ENCODE measurements around the gene CMTM5. TPM values are rescaled to one million over a fixed set of nuclear protein-coding genes. Genes with fewer than 3 reads are reported as not detected.

CMTM5 gene
- total RNA-seq, 1 experiment from 2014 or later, result not detected

DNA sequence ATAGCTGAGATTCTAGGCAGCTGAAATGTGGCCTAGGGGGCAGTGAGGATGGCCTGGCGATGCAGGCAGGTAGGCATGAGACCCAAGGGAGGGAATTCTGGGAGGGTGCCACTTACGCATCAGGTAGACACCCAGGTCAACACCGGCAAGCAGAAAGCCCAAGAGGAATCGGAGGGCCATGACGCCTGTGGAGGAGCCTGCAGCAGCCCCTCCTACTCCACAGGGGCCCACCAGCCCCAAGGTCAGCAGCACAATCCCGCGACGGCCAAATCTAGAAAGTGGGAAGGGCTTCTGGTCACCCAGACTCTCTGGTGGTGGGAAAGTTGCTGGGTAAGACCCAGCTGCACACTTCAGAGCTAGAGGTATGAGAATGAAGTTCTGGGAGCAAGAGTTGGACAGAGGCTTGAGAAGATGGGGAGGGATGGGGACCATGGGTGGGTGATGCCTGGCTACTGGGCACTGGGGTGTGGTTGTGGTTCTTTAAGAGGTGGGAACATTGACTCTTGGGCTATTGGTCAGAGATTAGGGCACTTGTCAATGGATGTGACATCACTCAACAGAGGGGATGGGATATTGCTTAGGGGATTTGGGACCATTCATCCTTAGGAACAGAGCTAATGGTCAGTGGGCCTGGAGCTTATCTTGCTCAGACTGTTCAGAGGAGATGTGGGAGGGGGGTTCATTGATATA lies 27.5 kb upstream of the CMTM5 start:
- DNase-seq (ENCODE audit: low read depth, low spot score) (no peak), ATAC-seq (no peak)
- H3K9me3 ChIP-seq (ENCODE audit: control insufficient read depth in 1 of 2, insufficient read depth in 1 of 2, low read depth in 1 of 2, low read length in 2 of 2), result no peaks in the 10 kb centered on the region
- H3K4me2 ChIP-seq (ENCODE audit: low read length), result no peak overlapping the region
- no peak for TF ChIP-seq ATF3 (IDR thresholded peaks at IDR 0.05)
- TF ChIP-seq ZFX (IDR thresholded peaks at IDR 0.05), result no peak
- no peak for TF ChIP-seq REST (IDR thresholded peaks at IDR 0.05; ENCODE audit: low read depth)
- TF ChIP-seq YY1 (IDR thresholded peaks at IDR 0.05; ENCODE audit: extremely low read depth, insufficient replicate concordance, low read depth, low read length), result no peak
- TF ChIP-seq FOSL1 (IDR thresholded peaks at IDR 0.05; ENCODE audit: low read depth), result no peak
- TF ChIP-seq SIN3A (IDR thresholded peaks at IDR 0.05; ENCODE audit: low read depth), result no peak
- TF ChIP-seq, protein P1, sequence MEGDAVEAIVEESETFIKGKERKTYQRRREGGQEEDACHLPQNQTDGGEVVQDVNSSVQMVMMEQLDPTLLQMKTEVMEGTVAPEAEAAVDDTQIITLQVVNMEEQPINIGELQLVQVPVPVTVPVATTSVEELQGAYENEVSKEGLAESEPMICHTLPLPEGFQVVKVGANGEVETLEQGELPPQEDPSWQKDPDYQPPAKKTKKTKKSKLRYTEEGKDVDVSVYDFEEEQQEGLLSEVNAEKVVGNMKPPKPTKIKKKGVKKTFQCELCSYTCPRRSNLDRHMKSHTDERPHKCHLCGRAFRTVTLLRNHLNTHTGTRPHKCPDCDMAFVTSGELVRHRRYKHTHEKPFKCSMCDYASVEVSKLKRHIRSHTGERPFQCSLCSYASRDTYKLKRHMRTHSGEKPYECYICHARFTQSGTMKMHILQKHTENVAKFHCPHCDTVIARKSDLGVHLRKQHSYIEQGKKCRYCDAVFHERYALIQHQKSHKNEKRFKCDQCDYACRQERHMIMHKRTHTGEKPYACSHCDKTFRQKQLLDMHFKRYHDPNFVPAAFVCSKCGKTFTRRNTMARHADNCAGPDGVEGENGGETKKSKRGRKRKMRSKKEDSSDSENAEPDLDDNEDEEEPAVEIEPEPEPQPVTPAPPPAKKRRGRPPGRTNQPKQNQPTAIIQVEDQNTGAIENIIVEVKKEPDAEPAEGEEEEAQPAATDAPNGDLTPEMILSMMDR (IDR thresholded peaks at IDR 0.05 in 2 of 3, conservative IDR thresholded peaks at IDR 0.05 in 1 of 3; ENCODE audit: borderline replicate concordance in 1 of 3, insufficient read depth in 1 of 3, low read depth in 2 of 3, low read length in 2 of 3), result no peak
- TF ChIP-seq POLR2A (IDR thresholded peaks at IDR 0.05; ENCODE audit: borderline replicate concordance, extremely low read depth, insufficient read depth, insufficient read length), result no peak
- ChIA-PET CTCF (no interaction called here), RAD21 (ENCODE audit: low non-redundant PET in 1 of 2, low total read pairs in 2 of 2, uncharacterized antibody in 2 of 2, unreplicated experiment in 2 of 2) (no interaction called here), POLR2A (no interaction called here)
- H3K36me3 ChIP-seq (ENCODE audit: control insufficient read depth in 1 of 2, insufficient read depth in 2 of 2, low read length in 2 of 2), result no peaks in the 10 kb centered on the region
- no peaks in the 10 kb centered on the region for H4K20me1 ChIP-seq (ENCODE audit: insufficient read depth)
- no peaks in the 10 kb centered on the region for H3K79me2 ChIP-seq (ENCODE audit: insufficient read depth, low read length)
- H3K9me2 ChIP-seq (ENCODE audit: insufficient read depth), result no peaks in the 10 kb centered on the region
- H3K27me3 ChIP-seq (ENCODE audit: insufficient read depth, low read length), result no peaks in the 10 kb centered on the region
- H3K9ac ChIP-seq (ENCODE audit: low read length), result no peak overlapping the region
- H2AFZ ChIP-seq (ENCODE audit: low read depth, low read length, poor library complexity, severe bottlenecking), result no peak overlapping the region
- no TSS peak for BruUV-seq (replicated peaks)
- intact Hi-C loops (cut with micrococcal nuclease), result no loop called here
- 0 out of 4 replicates have a peak, but pooled peaks cover 0 to 2% of the 10 kb centered on the region in 2 experiments for H3K4me1 ChIP-seq (ENCODE audit: control insufficient read depth in 1 of 2, insufficient read depth in 2 of 2, low read length in 2 of 2)
- H3K4me3 ChIP-seq (replicated peaks in 1 of 2; ENCODE audit: low read depth in 1 of 2, low read length in 2 of 2), result no peak overlapping the region
- H3K27ac ChIP-seq (ENCODE audit: low read depth, low read length), result no peak overlapping the region

All from HCT116 (cell line).